GM12878 (cell line): ENCODE measurements around the gene ABHD8. TPM values are rescaled to one million over a fixed set of nuclear protein-coding genes. Genes with fewer than 3 reads are reported as not detected.
A peak's percentile ranks its signal among the peaks of the same experiment; 100 is the strongest.

Experiments used
- ASH2L ChIP-seq: fragments of 300-600, 200-600 bp; sonication (generic); IDR thresholded peaks from 2 replicates; pipeline ENCODE4 v1.6.1; 2017; ENCODE audit warnings: low read depth, mild to moderate bottlenecking, borderline replicate concordance
- EED ChIP-seq: sonication (generic); IDR thresholded peaks from 2 replicates; pipeline ENCODE4 v1.6.1; 2016; ENCODE audit warnings: antibody characterized with exemption, low read depth
- EP300 ChIP-seq, 2 experiments: fragments of 150-350 bp in 1 of 2; IDR thresholded peaks; 2 replicates each; pipeline ENCODE4 v1.6.1; 2011 to 2012; ENCODE audit warnings: low read depth in 2 of 2, low read length in 2 of 2, borderline replicate concordance in 1 of 2, improper control_type of control experiment in 1 of 2, inconsistent platforms in 1 of 2; ENCODE audit not compliant: control insufficient read depth in 1 of 2
- EZH2 ChIP-seq: IDR thresholded peaks from 2 replicates; pipeline ENCODE4 v1.6.1; 2012; ENCODE audit warnings: low read depth, mild to moderate bottlenecking, control low read depth, inconsistent platforms, low read length, borderline replicate concordance; ENCODE audit not compliant: control insufficient read depth
- FOXK2 ChIP-seq: fragments of 450-650 bp; IDR thresholded peaks from 2 replicates; pipeline ENCODE4 v1.6.1; 2017; ENCODE audit warnings: mild to moderate bottlenecking, moderate library complexity
- HDGF ChIP-seq: fragments of 450-650 bp; IDR thresholded peaks from 2 replicates; pipeline ENCODE4 v1.6.1; 2016; ENCODE audit warnings: antibody characterized with exemption
- IRF4 ChIP-seq: IDR thresholded peaks from 2 replicates; pipeline ENCODE4 v1.6.1; 2011; ENCODE audit warnings: low read depth, low read length
- JUNB ChIP-seq: IDR thresholded peaks from 2 replicates; pipeline ENCODE4 v1.6.1; 2016; ENCODE audit warnings: antibody characterized with exemption, mild to moderate bottlenecking
- LARP7 ChIP-seq: fragments of 450-650 bp; IDR thresholded peaks from 2 replicates; pipeline ENCODE4 v1.6.1; 2017; ENCODE audit warnings: mild to moderate bottlenecking
- NBN ChIP-seq: fragments of 450-650 bp; IDR thresholded peaks from 2 replicates; pipeline ENCODE4 v1.6.1; 2016
- NR2C2 ChIP-seq: IDR thresholded peaks from 2 replicates; pipeline ENCODE4 v1.6.1; 2011; ENCODE audit warnings: borderline replicate concordance, low read depth; ENCODE audit not compliant: control insufficient read depth, insufficient read length
- POLR2A ChIP-seq: IDR thresholded peaks from 2 replicates; pipeline ENCODE4 v1.6.1; 2011; ENCODE audit warnings: low read depth, mild to moderate bottlenecking, low read length
- POU2F2 ChIP-seq: IDR thresholded peaks from 3 replicates; pipeline ENCODE4 v1.6.1; 2011; ENCODE audit warnings: low read depth, mild to moderate bottlenecking, low read length, borderline replicate concordance
- SMARCA5 ChIP-seq: fragments of 450-650 bp; IDR thresholded peaks from 2 replicates; pipeline ENCODE4 v1.6.1; 2017; ENCODE audit warnings: mild to moderate bottlenecking
- STAT1 ChIP-seq: fragments of 450-650 bp; conservative IDR thresholded peaks from 2 replicates; pipeline ENCODE4 v1.6.1; 2014; ENCODE audit warnings: antibody characterized with exemption, mild to moderate bottlenecking
- SUZ12 ChIP-seq: fragments of 200-600 bp; sonication (generic); IDR thresholded peaks from one replicate; pipeline ENCODE4 v1.6.1; 2018; ENCODE audit warnings: antibody characterized with exemption, mild to moderate bottlenecking; ENCODE audit not compliant: unreplicated experiment
- TCF3 ChIP-seq: IDR thresholded peaks from 2 replicates; pipeline ENCODE4 v1.6.1; 2012; ENCODE audit warnings: low read depth, mild to moderate bottlenecking, low read length, borderline replicate concordance; ENCODE audit not compliant: insufficient read depth
- ZNF217 ChIP-seq: fragments of 450-650 bp; IDR thresholded peaks from 2 replicates; pipeline ENCODE4 v1.6.1; 2017; ENCODE audit warnings: antibody characterized with exemption, mild to moderate bottlenecking
- polyA plus RNA-seq, 11 experiments: library from polyadenylated mRNA; depleted of rRNA in 4 of 11; unstranded in 6 of 11; stranded (reverse) in 5 of 11; fragments of >200 nt; fragmentation: Nextera tagmentation in 4 of 11; fragmentation: Illumina TruSeq in 1 of 11; extraction: Ambion mirVana in 4 of 11; extraction: Trizol in 1 of 11; gene quantifications; 1 replicate in 1 of 11; 2 replicates in 10 of 11; pipeline versions ENCODE4 v1.2.1 to v1.2.3, GENCODE V29; 2011 to 2016; ENCODE audit warnings: inconsistent platforms in 2 of 11, missing spikeins in 2 of 11, low read depth in 1 of 11
- total RNA-seq, 4 experiments: library from RNA; depleted of rRNA in 3 of 4; stranded (reverse); fragments of >200 nt in 3 of 4; fragmentation: Illumina TruSeq in 1 of 4; extraction: Trizol in 1 of 4; gene quantifications; 2 replicates each; pipeline versions ENCODE4 v1.2.1 to v1.2.3, GENCODE V29; 2013 to 2021
- TF ChIP-seq, protein P1 (sequence below): fragments of 450-650 bp; IDR thresholded peaks from 2 replicates; pipeline ENCODE4 v1.6.1; 2017; ENCODE audit warnings: antibody characterized with exemption, mild to moderate bottlenecking, moderate library complexity
- TF ChIP-seq, protein P2 (sequence below): IDR thresholded peaks from 2 replicates; pipeline ENCODE4 v1.6.1; 2012; ENCODE audit warnings: low read length, inconsistent platforms
- TF ChIP-seq, protein P3 (sequence below): fragments of 450-650 bp; IDR thresholded peaks from 2 replicates; pipeline ENCODE4 v1.6.1; 2017; ENCODE audit warnings: low read depth, mild to moderate bottlenecking, moderate library complexity
- TF ChIP-seq, protein P4 (sequence below), 3 experiments: IDR thresholded peaks in 2 of 3; conservative IDR thresholded peaks in 1 of 3; 2 replicates each; pipeline ENCODE4 v1.5.1; 2011; ENCODE audit warnings: low read depth in 3 of 3, low read length in 3 of 3, mild to moderate bottlenecking in 3 of 3, control low read depth in 2 of 3, moderate library complexity in 2 of 3, inconsistent platforms in 1 of 3, mixed read lengths in 1 of 3; ENCODE audit not compliant: control insufficient read depth in 2 of 3, insufficient read depth in 1 of 3; ENCODE audit errors: extremely low read depth in 1 of 3

ABHD8 gene
- total and polyA plus RNA-seq, 10 of the 15 experiments (the other 5 are each of a cell fraction or from before 2014, with no cell fraction given) = 0.03 to 12.5 (median 6.0) TPM

DNA sequence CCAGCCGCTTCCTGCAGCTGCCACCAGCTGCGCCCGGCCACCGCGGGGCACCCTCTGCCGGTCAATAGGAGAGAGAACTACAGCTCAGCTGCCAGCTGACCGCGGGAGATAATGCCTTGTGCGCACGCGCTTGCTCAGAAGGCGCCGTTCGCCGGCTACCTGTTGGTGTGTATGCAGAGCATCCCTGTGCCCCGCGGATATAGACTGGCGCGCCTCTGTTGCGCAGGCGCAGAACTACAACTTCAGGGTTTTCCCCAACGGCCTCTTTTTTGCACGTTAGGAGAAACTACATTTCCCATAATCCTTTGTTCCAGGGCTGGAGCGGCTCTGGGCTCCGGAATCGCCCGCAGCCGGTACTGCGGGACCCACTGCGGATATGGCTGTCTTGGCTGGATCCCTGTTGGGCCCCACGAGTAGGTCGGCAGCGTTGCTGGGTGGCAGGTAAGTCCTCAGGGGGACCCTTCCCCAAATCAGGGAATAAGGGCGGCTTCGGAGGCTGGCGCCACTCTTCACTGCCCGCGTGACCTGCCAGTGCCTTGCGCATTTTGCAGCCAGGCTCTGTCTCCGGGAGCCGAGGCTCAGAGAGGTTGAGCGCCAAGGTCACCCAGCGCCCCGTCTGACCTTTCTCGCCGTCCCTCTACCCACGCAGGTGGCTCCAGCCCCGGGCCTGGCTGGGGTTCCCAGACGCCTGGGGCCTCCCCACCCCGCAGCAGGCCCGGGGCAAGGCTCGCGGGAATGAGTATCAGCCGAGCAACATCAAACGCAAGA, 2.5 kb upstream of the ABHD8 start, which contains the start of gene MRPL34 (continued):
- TF ChIP-seq, protein P1, sequence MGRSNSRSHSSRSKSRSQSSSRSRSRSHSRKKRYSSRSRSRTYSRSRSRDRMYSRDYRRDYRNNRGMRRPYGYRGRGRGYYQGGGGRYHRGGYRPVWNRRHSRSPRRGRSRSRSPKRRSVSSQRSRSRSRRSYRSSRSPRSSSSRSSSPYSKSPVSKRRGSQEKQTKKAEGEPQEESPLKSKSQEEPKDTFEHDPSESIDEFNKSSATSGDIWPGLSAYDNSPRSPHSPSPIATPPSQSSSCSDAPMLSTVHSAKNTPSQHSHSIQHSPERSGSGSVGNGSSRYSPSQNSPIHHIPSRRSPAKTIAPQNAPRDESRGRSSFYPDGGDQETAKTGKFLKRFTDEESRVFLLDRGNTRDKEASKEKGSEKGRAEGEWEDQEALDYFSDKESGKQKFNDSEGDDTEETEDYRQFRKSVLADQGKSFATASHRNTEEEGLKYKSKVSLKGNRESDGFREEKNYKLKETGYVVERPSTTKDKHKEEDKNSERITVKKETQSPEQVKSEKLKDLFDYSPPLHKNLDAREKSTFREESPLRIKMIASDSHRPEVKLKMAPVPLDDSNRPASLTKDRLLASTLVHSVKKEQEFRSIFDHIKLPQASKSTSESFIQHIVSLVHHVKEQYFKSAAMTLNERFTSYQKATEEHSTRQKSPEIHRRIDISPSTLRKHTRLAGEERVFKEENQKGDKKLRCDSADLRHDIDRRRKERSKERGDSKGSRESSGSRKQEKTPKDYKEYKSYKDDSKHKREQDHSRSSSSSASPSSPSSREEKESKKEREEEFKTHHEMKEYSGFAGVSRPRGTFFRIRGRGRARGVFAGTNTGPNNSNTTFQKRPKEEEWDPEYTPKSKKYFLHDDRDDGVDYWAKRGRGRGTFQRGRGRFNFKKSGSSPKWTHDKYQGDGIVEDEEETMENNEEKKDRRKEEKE = no peak
- peak; percentile 51; the same call in 1 of the 2 replicates for TF ChIP-seq ZNF217
- TF ChIP-seq HDGF = peak; percentile 27; the same call in 1 of the 2 replicates
- TF ChIP-seq FOXK2 = peak; percentile 45
- TF ChIP-seq POLR2A = peak; percentile 73
- 0 out of 2 replicates have a peak, but pooled peaks have one; percentile 71 for TF ChIP-seq NBN
- 0 out of 2 replicates have a peak, but pooled peaks have one; percentile 43 for TF ChIP-seq STAT1
- TF ChIP-seq, protein P2, sequence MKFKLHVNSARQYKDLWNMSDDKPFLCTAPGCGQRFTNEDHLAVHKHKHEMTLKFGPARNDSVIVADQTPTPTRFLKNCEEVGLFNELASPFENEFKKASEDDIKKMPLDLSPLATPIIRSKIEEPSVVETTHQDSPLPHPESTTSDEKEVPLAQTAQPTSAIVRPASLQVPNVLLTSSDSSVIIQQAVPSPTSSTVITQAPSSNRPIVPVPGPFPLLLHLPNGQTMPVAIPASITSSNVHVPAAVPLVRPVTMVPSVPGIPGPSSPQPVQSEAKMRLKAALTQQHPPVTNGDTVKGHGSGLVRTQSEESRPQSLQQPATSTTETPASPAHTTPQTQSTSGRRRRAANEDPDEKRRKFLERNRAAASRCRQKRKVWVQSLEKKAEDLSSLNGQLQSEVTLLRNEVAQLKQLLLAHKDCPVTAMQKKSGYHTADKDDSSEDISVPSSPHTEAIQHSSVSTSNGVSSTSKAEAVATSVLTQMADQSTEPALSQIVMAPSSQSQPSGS = no peak
- TF ChIP-seq TCF3 = peak; percentile 100
- TF ChIP-seq EZH2 = no peak
- TF ChIP-seq, protein P3, sequence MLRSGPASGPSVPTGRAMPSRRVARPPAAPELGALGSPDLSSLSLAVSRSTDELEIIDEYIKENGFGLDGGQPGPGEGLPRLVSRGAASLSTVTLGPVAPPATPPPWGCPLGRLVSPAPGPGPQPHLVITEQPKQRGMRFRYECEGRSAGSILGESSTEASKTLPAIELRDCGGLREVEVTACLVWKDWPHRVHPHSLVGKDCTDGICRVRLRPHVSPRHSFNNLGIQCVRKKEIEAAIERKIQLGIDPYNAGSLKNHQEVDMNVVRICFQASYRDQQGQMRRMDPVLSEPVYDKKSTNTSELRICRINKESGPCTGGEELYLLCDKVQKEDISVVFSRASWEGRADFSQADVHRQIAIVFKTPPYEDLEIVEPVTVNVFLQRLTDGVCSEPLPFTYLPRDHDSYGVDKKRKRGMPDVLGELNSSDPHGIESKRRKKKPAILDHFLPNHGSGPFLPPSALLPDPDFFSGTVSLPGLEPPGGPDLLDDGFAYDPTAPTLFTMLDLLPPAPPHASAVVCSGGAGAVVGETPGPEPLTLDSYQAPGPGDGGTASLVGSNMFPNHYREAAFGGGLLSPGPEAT = peak; percentile 37; the same call in 1 of the 2 replicates
- TF ChIP-seq POU2F2 = 0 out of 3 replicates have a peak, but pooled peaks have one; percentile 19
- no peak for TF ChIP-seq JUNB
- TF ChIP-seq LARP7 = no peak; the same call in none of the 2 replicates
- TF ChIP-seq EED = 0 out of 2 replicates have a peak, but pooled peaks have one; percentile 57
- TF ChIP-seq SUZ12 = no peak
- TF ChIP-seq SMARCA5 = peak; percentile 90
- TF ChIP-seq NR2C2 = no peak
- no peak; a peak in 1 of 4 replicates for TF ChIP-seq EP300 (IDR thresholded peaks at IDR 0.05; ENCODE audit: borderline replicate concordance in 1 of 2, control insufficient read depth in 1 of 2, low read depth in 2 of 2, low read length in 2 of 2)
- TF ChIP-seq ASH2L = 0 out of 2 replicates have a peak, but pooled peaks have one; percentile 37
- TF ChIP-seq, protein P4, sequence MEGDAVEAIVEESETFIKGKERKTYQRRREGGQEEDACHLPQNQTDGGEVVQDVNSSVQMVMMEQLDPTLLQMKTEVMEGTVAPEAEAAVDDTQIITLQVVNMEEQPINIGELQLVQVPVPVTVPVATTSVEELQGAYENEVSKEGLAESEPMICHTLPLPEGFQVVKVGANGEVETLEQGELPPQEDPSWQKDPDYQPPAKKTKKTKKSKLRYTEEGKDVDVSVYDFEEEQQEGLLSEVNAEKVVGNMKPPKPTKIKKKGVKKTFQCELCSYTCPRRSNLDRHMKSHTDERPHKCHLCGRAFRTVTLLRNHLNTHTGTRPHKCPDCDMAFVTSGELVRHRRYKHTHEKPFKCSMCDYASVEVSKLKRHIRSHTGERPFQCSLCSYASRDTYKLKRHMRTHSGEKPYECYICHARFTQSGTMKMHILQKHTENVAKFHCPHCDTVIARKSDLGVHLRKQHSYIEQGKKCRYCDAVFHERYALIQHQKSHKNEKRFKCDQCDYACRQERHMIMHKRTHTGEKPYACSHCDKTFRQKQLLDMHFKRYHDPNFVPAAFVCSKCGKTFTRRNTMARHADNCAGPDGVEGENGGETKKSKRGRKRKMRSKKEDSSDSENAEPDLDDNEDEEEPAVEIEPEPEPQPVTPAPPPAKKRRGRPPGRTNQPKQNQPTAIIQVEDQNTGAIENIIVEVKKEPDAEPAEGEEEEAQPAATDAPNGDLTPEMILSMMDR (IDR thresholded peaks at IDR 0.05 in 2 of 3, conservative IDR thresholded peaks at IDR 0.05 in 1 of 3; ENCODE audit: control insufficient read depth in 2 of 3, extremely low read depth in 1 of 3, insufficient read depth in 1 of 3, low read depth in 3 of 3, low read length in 3 of 3) = peak; percentile 78 to 91 (median 80); a peak in 5 of 6 replicates
- 0 out of 2 replicates have a peak, but pooled peaks have one; percentile 16 for TF ChIP-seq IRF4
